ENCODE measurements around the gene DUS2.

GRCh38 chr16:67977469-67978227 lies 45.4 kb upstream of the DUS2 start:
- no peak for TF ChIP-seq POLR2A (IDR thresholded peaks at IDR 0.05; ENCODE audit: low read depth, low read length)
- no peak for TF ChIP-seq POLR2AphosphoS5 (IDR thresholded peaks at IDR 0.05; ENCODE audit: low read depth, low read length)
- TF ChIP-seq TAF1 (IDR thresholded peaks at IDR 0.05; ENCODE audit: borderline replicate concordance, low read depth, low read length): no peak

Measured in GM12892 (cell line).